ENCODE data around the gene SPATA45.
A peak's percentile ranks its signal among the peaks of the same experiment; 100 is the strongest.
"Not testable (repeated sequence)": the region's sequence is repeated elsewhere in the genome, so short reads cannot be mapped to it uniquely, and the experiment has no call there.

The SPATA45 gene

GRCh38 chr1:212838145-212838544, 9.3 kb downstream of the SPATA45 start:
- no peak for TF ChIP-seq CTCF (IDR thresholded peaks at IDR 0.05; ENCODE audit: unreplicated experiment in 3 of 3)
- no peak overlapping the region for H3K27ac Mint-ChIP-seq
- no peaks in the 10 kb centered on the region for H3K9me3 Mint-ChIP-seq
- no peaks in the 10 kb centered on the region for H3K4me1 Mint-ChIP-seq
- H3K4me3 Mint-ChIP-seq, result no peak overlapping the region
- no peaks in the 10 kb centered on the region for H3K27me3 Mint-ChIP-seq (ENCODE audit: low read depth)
- H3K36me3 Mint-ChIP-seq (ENCODE audit: low read depth), result no peaks in the 10 kb centered on the region

DNA sequence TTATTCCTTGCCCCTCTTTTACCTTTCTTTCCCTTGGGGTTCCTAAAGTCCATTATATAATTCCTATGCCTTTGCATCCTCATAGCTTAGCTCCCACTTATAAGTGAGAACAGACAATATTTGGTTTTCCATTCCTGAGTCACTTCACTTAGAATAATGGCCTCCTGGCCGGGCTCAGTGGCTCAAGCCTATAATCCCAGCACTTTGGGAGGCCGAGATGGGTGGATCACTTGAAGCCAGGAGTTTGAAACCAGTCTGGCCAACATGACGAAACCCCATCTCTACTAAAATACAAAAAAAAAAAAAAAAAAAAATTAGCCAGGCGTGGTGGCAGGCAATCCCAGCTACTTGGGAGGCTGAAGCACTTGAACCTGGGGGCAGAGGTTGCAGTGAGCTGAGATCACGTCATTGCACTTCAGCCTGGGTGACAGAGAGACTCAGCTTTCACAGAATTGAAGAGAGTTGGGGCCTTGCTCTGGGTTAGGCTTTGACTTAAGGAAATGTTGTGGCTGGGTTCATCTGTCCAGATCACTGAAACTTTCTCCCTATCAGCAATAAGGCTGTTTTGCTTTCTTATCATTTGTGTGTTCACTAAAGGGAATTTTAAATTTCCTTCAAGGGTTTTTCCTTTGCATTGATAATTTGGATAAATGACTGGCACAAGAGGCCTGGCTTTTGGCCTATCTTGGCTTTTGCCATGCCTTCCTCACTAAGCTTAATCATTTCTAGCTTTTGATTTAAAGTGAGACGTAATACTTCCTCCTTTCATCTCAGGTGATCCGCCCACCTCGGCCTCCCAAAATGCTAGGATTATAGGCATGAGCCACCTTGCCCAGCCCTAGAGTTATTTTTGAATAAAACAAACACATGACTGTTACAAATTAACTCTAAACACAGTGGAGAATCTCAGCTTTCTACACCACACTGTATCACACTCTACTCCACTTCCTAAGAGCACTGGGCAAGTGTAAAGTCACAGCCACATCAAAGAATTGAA, 13.9 kb downstream of the SPATA45 start:
- peak overlapping the region; percentile 78 to 94 (median 85) for H3K27ac Mint-ChIP-seq
- not testable (repeated sequence) for H3K27me3 Mint-ChIP-seq (ENCODE audit: low read depth); H3K4me1 Mint-ChIP-seq; H3K36me3 Mint-ChIP-seq (ENCODE audit: low read depth); H3K4me3 Mint-ChIP-seq; H3K9me3 Mint-ChIP-seq

DNA sequence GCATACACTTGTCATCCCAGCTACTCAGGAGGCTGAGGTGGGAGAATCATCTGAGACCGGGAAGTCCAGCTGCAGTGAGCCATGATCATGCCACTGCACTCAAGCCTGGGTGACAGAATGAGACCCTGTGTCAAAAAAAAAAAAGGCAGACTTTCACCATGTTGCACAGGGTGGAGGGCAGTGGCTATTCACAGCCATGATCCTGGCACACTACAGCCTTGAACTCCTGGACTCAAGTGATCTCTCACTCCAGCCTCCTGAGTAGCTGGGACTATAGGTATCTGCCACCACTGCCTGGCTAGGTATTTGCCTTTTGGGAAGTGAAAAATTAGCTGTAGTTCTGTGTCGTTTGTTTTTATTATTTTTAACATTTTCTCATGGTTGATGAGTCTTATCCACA, 19.1 kb downstream of the SPATA45 start:
- no peak for TF ChIP-seq CTCF (IDR thresholded peaks at IDR 0.05; ENCODE audit: unreplicated experiment in 3 of 3)
- Mint-ChIP-seq H3K27ac (no peak overlapping the region), H3K27me3 (ENCODE audit: low read depth) (peaks cover 8% of the 10 kb centered on the region), H3K36me3 (ENCODE audit: low read depth) (no peaks in the 10 kb centered on the region), H3K4me3 (no peak overlapping the region), H3K4me1 (no peaks in the 10 kb centered on the region), H3K9me3 (peaks cover 15% of the 10 kb centered on the region)

DNA sequence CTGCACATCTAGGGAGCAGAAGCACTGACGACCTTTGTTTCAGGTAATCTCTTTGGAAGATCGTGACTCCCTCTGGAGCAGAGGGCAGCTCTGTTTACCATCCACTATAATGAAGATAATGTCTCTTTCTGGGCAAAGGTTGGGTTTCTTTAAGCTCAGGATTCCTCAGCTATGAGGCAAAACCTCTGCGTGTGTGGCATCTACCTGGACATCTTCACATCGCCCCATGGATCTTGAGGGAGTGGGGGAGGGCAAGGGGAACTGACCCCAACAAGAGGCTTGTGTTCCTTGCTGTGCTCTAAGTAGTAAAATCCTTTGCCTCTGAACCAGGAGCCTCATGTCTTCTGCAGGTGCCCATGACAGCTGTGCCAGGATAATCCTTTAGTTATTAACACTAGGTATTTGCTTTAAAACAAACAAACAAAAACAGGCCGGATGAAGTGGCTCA, 19.6 kb downstream of the SPATA45 start:
- no peak overlapping the region for H3K4me3 Mint-ChIP-seq
- H3K27me3 Mint-ChIP-seq (ENCODE audit: low read depth), result peaks cover 8% of the 10 kb centered on the region
- no peaks in the 10 kb centered on the region for H3K4me1 Mint-ChIP-seq
- no peaks in the 10 kb centered on the region for H3K36me3 Mint-ChIP-seq (ENCODE audit: low read depth)
- peak overlapping the region in 1 of 3 experiments; percentile 21 for H3K27ac Mint-ChIP-seq
- TF ChIP-seq CTCF (IDR thresholded peaks at IDR 0.05; ENCODE audit: unreplicated experiment in 3 of 3), result no peak
- peaks cover 15% of the 10 kb centered on the region for H3K9me3 Mint-ChIP-seq

GRCh38 chr1:212827171-212827776, 20.2 kb downstream of the SPATA45 start:
- Mint-ChIP-seq H3K36me3 (ENCODE audit: low read depth) (no peaks in the 10 kb centered on the region), H3K4me1 (no peaks in the 10 kb centered on the region), H3K27me3 (ENCODE audit: low read depth) (peaks cover 8% of the 10 kb centered on the region), H3K4me3 (no peak overlapping the region), H3K9me3 (peaks cover 15% of the 10 kb centered on the region), H3K27ac (peak overlapping the region in 1 of 3 experiments; percentile 21)
- no peak for TF ChIP-seq CTCF (IDR thresholded peaks at IDR 0.05; ENCODE audit: unreplicated experiment in 3 of 3)

GRCh38 chr1:212825798-212826452, 21.5 kb downstream of the SPATA45 start:
- no peak for TF ChIP-seq CTCF (IDR thresholded peaks at IDR 0.05; ENCODE audit: unreplicated experiment in 3 of 3)
- Mint-ChIP-seq H3K36me3 (ENCODE audit: low read depth) (no peaks in the 10 kb centered on the region), H3K27ac (peak overlapping the region in 2 of 3 experiments; percentile 33 to 71), H3K4me3 (no peak overlapping the region), H3K9me3 (peaks cover 15% of the 10 kb centered on the region), H3K4me1 (no peaks in the 10 kb centered on the region), H3K27me3 (ENCODE audit: low read depth) (peaks cover 8% of the 10 kb centered on the region)

Measured in nephron (organoid).